ENCODE measurements around the gene CD151.

DNA sequence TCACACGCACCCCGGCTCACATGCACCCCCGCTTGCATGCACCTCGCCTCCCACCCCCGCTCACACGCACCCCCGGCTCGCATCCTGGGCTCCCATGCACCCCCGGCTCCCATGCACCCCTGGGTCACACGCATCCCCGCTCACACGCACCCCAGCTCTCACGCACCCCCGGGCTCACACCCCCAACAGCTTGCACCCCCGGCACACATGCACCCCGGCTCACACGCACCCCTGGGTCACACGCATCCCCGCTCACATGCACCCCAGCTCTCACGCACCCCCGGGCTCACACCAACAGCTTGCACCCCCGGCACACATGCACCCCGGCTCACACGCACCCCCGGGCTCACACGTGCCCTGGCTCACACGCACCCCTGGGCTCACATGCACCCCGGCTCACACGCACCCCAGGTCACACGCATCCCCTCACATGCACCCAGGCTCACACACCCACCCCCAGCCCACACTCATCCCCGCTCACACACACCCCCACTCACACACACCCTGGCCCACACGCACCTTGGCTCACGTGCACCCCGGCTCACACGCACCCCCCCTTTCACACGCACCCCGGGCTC, 26.1 kb downstream of the CD151 start:
- TF ChIP-seq CTCF (IDR thresholded peaks at IDR 0.05) (no peak), EP300 (IDR thresholded peaks at IDR 0.05) (no peak), POLR2A (IDR thresholded peaks at IDR 0.05) (no peak), POLR2AphosphoS5 (IDR thresholded peaks at IDR 0.05) (no peak)
